Activated CD8-positive, alpha-beta T cell treated with anti-CD3 and anti-CD28 coated beads for 36 hours (primary cell): Measurements from ENCODE around the gene SDCCAG8. TPM values are rescaled to one million over a fixed set of nuclear protein-coding genes. Genes with fewer than 3 reads are reported as not detected.

Experiments
- ATAC-seq: fragments of 200-7000 bp; cut with Tn5 transposase; one replicate; pipeline ENCODE4 v1.10.0; 2021; ENCODE audit warnings: mild to moderate bottlenecking, moderate library complexity
- CTCF ChIA-PET: fragments of 350-600 bp; sonication (Branson Sonifier 250); formaldehyde crosslinking; loops from one replicate; lab custom pipeline; 2021; ENCODE audit warnings: antibody characterized with exemption; lab: Charles Lee
- POLR2A ChIA-PET: fragments of 350-600 bp; sonication (Branson Sonifier 250); formaldehyde crosslinking; loops from one replicate; lab custom pipeline; 2021; ENCODE audit warnings: antibody characterized with exemption; lab: Charles Lee
- DNase-seq: peaks from one replicate; pipeline ENCODE4 v3.0.0-alpha.2; 2020
- H3K27ac Mint-ChIP-seq: one replicate; pipeline ENCODE4 v1.8.0; 2021; ENCODE audit warnings: mild to moderate bottlenecking, mixed read lengths
- H3K27me3 Mint-ChIP-seq: one replicate; pipeline ENCODE4 v1.8.0; 2021; ENCODE audit warnings: mixed read lengths
- H3K36me3 Mint-ChIP-seq: one replicate; pipeline ENCODE4 v1.8.0; 2021; ENCODE audit warnings: low read depth, mixed read lengths
- H3K4me1 Mint-ChIP-seq: one replicate; pipeline ENCODE4 v1.8.0; 2021; ENCODE audit warnings: low read depth, mixed read lengths
- H3K4me3 Mint-ChIP-seq: one replicate; pipeline ENCODE4 v1.8.0; 2021; ENCODE audit warnings: mild to moderate bottlenecking, moderate library complexity, mixed read lengths
- H3K9me3 Mint-ChIP-seq: one replicate; pipeline ENCODE4 v1.8.0; 2021; ENCODE audit warnings: mixed read lengths
- CTCF ChIP-seq: fragments of 200-600 bp; IDR thresholded peaks from one replicate; pipeline ENCODE4 v1.8.0; 2022; ENCODE audit warnings: antibody characterized with exemption, mild to moderate bottlenecking
- intact Hi-C: fragments of 100-400 bp; cut with micrococcal nuclease; formaldehyde crosslinking; loops from one replicate; pipeline ENCODE4 v1.10.0; 2022
- total RNA-seq, 2 experiments: library from RNA; stranded (reverse); gene quantifications; one replicate each; pipeline ENCODE4 v1.2.3, GENCODE V29; 2021

The SDCCAG8 gene
- total RNA-seq, 2 experiments from 2014 or later, result 22.4 to 22.6 TPM

- no peaks in the 10 kb centered on the region for H3K27me3 Mint-ChIP-seq
- no peaks in the 10 kb centered on the region for H3K4me1 Mint-ChIP-seq
- H3K4me3 Mint-ChIP-seq, result no peak overlapping the region
- intact Hi-C loops, result no loop called here
- ChIA-PET CTCF (no interaction called here), POLR2A (no interaction called here)
- no peak overlapping the region for H3K27ac Mint-ChIP-seq
- H3K36me3 Mint-ChIP-seq, result peaks cover 1% of the 10 kb centered on the region
- DNase-seq (no peak), ATAC-seq (no peak)
- TF ChIP-seq CTCF, result no peak
- no peaks in the 10 kb centered on the region for H3K9me3 Mint-ChIP-seq
Measured at GRCh38 chr1:243461700-243462099, 205.9 kb downstream of the SDCCAG8 start.

- TF ChIP-seq CTCF, result no peak
- ChIA-PET CTCF (interaction anchor here (1.5 kb wide), 1 partner anchor 119 kb away, joined by 4 read pairs; no protein-coding TSS in a partner anchor), POLR2A (no interaction called here)
- no peaks in the 10 kb centered on the region for H3K27me3 Mint-ChIP-seq
- no peaks in the 10 kb centered on the region for H3K4me1 Mint-ChIP-seq
- H3K9me3 Mint-ChIP-seq, result no peaks in the 10 kb centered on the region
- H3K27ac Mint-ChIP-seq, result no peak overlapping the region
- intact Hi-C loops, result no loop called here
- H3K4me3 Mint-ChIP-seq, result no peak overlapping the region
- no peak for ATAC-seq
- H3K36me3 Mint-ChIP-seq, result peaks cover 1% of the 10 kb centered on the region
- DNase-seq, result no peak
Measured at GRCh38 chr1:243462929-243463697, 207.3 kb downstream of the SDCCAG8 start.

- ChIA-PET POLR2A (no interaction called here), CTCF (no interaction called here)
- TF ChIP-seq CTCF, result no peak
- Mint-ChIP-seq H3K36me3 (peaks cover 1% of the 10 kb centered on the region), H3K4me1 (no peaks in the 10 kb centered on the region), H3K4me3 (no peak overlapping the region), H3K9me3 (no peaks in the 10 kb centered on the region), H3K27me3 (no peaks in the 10 kb centered on the region), H3K27ac (no peak overlapping the region)
- DNase-seq, result no peak
- intact Hi-C loops, result no loop called here
- no peak for ATAC-seq
Measured at GRCh38 chr1:243465081-243465480, 209.2 kb downstream of the SDCCAG8 start.

DNA sequence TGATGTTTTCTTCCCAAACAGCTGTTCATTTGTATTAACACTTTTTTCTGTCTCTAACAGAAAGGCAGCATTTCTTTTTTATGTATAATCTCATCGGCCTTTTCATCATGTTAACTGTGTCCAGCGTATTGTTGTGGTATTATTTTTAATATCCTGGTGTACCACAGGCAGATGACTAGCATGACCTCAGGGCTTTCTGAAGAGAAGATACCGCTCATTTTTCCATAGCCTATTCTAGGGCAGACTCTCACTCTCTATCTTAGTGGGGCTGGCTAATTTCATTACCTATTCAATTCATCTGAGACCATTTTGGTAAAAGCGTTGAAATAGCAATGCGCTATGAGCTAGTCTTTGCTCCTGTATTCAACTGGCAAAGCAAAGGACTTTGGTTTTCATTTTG is 209.9 kb downstream of the SDCCAG8 start:
- no peak for TF ChIP-seq CTCF
- ChIA-PET POLR2A (no interaction called here), CTCF (interaction anchor here (1.0 kb wide), 1 partner anchor 122 kb away, joined by 3 read pairs; no protein-coding TSS in a partner anchor)
- ATAC-seq (no peak), DNase-seq (no peak)
- H3K9me3 Mint-ChIP-seq, result no peaks in the 10 kb centered on the region
- no peaks in the 10 kb centered on the region for H3K4me1 Mint-ChIP-seq
- H3K27ac Mint-ChIP-seq, result no peak overlapping the region
- no peaks in the 10 kb centered on the region for H3K27me3 Mint-ChIP-seq
- H3K36me3 Mint-ChIP-seq, result peaks cover 1% of the 10 kb centered on the region
- no peak overlapping the region for H3K4me3 Mint-ChIP-seq
- intact Hi-C loops, result no loop called here

DNA sequence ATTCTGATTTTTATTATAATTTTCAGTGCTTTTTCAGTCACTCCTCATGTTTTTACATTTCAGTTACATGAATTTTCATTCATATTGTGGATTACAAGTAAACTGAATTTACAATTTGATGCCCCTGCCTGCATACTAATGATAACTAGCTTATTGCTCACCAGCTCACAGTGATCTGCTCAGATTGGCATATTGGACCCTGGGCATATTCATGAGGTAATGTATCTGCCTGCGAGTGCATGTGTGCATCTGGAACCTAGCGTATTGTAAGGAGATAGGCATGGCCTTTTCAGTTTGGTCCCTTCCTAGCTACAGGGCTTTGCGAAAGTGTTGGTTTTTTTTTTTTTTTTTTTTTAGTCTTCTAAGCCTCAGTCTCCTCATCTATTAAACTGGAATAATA is 213.7 kb downstream of the SDCCAG8 start:
- no peaks in the 10 kb centered on the region for H3K36me3 Mint-ChIP-seq
- no peak overlapping the region for H3K27ac Mint-ChIP-seq
- H3K9me3 Mint-ChIP-seq, result no peaks in the 10 kb centered on the region
- no peak for ATAC-seq
- intact Hi-C loops, result no loop called here
- no peak for TF ChIP-seq CTCF
- H3K27me3 Mint-ChIP-seq, result no peaks in the 10 kb centered on the region
- ChIA-PET CTCF (no interaction called here), POLR2A (no interaction called here)
- H3K4me1 Mint-ChIP-seq, result peaks cover 10% of the 10 kb centered on the region
- H3K4me3 Mint-ChIP-seq, result no peak overlapping the region
- no peak for DNase-seq
